H1 (cell line): ENCODE data around the gene FAF2. TPM values are rescaled to one million over a fixed set of nuclear protein-coding genes. Genes with fewer than 3 reads are reported as not detected.

Experiments used
- ASH2L ChIP-seq: fragments of 200-600, 300-600 bp; sonication (generic); IDR thresholded peaks from one replicate; pipeline ENCODE4 v1.7.1; 2017; ENCODE audit warnings: low read length
- ATF2 ChIP-seq: IDR thresholded peaks from 2 replicates; pipeline ENCODE4 v1.6.1; 2012; ENCODE audit warnings: low read length, inconsistent platforms
- EZH2 ChIP-seq: fragments of 200-600 bp; sonication (generic); IDR thresholded peaks from 2 replicates; pipeline ENCODE4 v1.7.1; 2012; ENCODE audit warnings: low read depth, mild to moderate bottlenecking, moderate library complexity, low read length, inconsistent platforms; ENCODE audit not compliant: severe bottlenecking
- polyA plus RNA-seq, 7 experiments: library from polyadenylated mRNA; depleted of rRNA in 3 of 7; stranded (reverse) in 5 of 7; unstranded in 2 of 7; fragments of >200 nt in 5 of 7; fragments of 200-250 nt in 2 of 7; gene quantifications; 1 replicate in 5 of 7; 2 replicates in 1 of 7; 4 replicates in 1 of 7; pipeline versions ENCODE4 v1.2.1 to v1.2.3, GENCODE V29; 2011 to 2013; ENCODE audit warnings: missing spikeins in 2 of 7, mixed read lengths in 2 of 7
- total RNA-seq: library from RNA; stranded (reverse); fragmentation: NEBNext Ultra II Directional; extraction: Animal tissue kit (Norgen Biotek cat#: 25700); gene quantifications from 2 replicates; pipeline ENCODE4 v1.2.1, GENCODE V29; 2021

The FAF2 gene
- total and polyA plus RNA-seq, 2 of the 8 experiments (the other 6 are each of a cell fraction or from before 2014, with no cell fraction given): 20.8 to 35.8 TPM

- no peak for TF ChIP-seq ATF2
- TF ChIP-seq ASH2L: no peak
- TF ChIP-seq EZH2: no peak
Observed at GRCh38 chr5:176521699-176522263, 73.6 kb downstream of the FAF2 start (continued).
